Prostate gland (tissue), 2 donors: Measurements from ENCODE around the gene QSOX1. TPM values are rescaled to one million over a fixed set of nuclear protein-coding genes. Genes with fewer than 3 reads are reported as not detected.

Experiments
- DNase-seq: peaks from one replicate; pipeline ENCODE4 v3.0.0-alpha.2; 2019; ENCODE audit warnings: low spot score
- H3K27ac ChIP-seq, 2 donors: fragments of 200-600 bp; sonication (generic); 2 replicates each; pipeline ENCODE4 v1.5.1; 2017 to 2019
- H3K27me3 ChIP-seq: fragments of 200-600 bp; sonication (generic); replicated peaks from 2 replicates; pipeline ENCODE4 v1.5.1; 2019; ENCODE audit not compliant: insufficient read depth
- H3K36me3 ChIP-seq, 2 donors: fragments of 200-600 bp; sonication (generic); 1 replicate in 1 of 2; 2 replicates in 1 of 2; pipeline versions ENCODE4 v1.5.1 to v1.8.1; 2017 to 2019
- H3K4me1 ChIP-seq: fragments of 200-600 bp; sonication (generic); replicated peaks from 2 replicates; pipeline ENCODE4 v1.5.1; 2019
- H3K4me3 ChIP-seq, 2 donors: fragments of 200-600 bp; sonication (generic); 2 replicates each; pipeline ENCODE4 v1.5.1; 2017 to 2019
- H3K9me3 ChIP-seq: fragments of 200-600 bp; sonication (generic); 2 replicates; pipeline ENCODE4 v1.5.1; 2017
- CTCF ChIP-seq, 4 experiments: fragments of 200-600 bp in 2 of 4; fragments of 450-650 bp in 2 of 4; sonication (generic) in 2 of 4; IDR thresholded peaks; 1 replicate in 3 of 4; 2 replicates in 1 of 4; pipeline ENCODE4 v1.5.1; 2016 to 2019; ENCODE audit warnings: antibody characterized with exemption in 4 of 4, mild to moderate bottlenecking in 2 of 4, moderate library complexity in 2 of 4
- POLR2A ChIP-seq: fragments of 450-650 bp; IDR thresholded peaks from one replicate; pipeline ENCODE4 v1.6.1; 2016; ENCODE audit warnings: antibody characterized with exemption, mild to moderate bottlenecking
- POLR2AphosphoS5 ChIP-seq: sonication (generic); formaldehyde crosslinking; IDR thresholded peaks from one replicate; pipeline ENCODE4 v1.6.1; 2017; ENCODE audit warnings: antibody characterized with exemption
- WGBS: methylation state at CpG from one replicate; pipeline ENCODE4 v1.1.5; 2018; 5-methylcytosine and 5-hydroxymethylcytosine counted together
- intact Hi-C: fragments of 100-400 bp; cut with DNase I; formaldehyde crosslinking; loops from one replicate; pipeline ENCODE4 v1.14.2; 2022
- total RNA-seq, 2 donors: library from RNA; depleted of rRNA; stranded (reverse); fragments of >200 nt; gene quantifications; one replicate each; pipeline ENCODE4 v1.1.0, GENCODE V29; 2016

The QSOX1 gene
- total RNA-seq, 2 donors from 2014 or later: 77.3 to 471 TPM

- Histone ChIP-seq H3K4me3 (no peak overlapping the region), H3K9me3 (no peaks in the 10 kb centered on the region), H3K36me3 (no peaks in the 10 kb centered on the region), H3K4me1 (no peaks in the 10 kb centered on the region), H3K27me3 (no peaks in the 10 kb centered on the region), H3K27ac (no peak overlapping the region)
- TF ChIP-seq CTCF (IDR thresholded peaks at IDR 0.05) (no peak), POLR2AphosphoS5 (no peak), POLR2A (no peak)
- 79% methylated on average over 14 of the region's 14 CpGs for WGBS
- no peak for DNase-seq
- intact Hi-C loops: no loop called here
Measured at GRCh38 chr1:180116964-180117763, 37.5 kb upstream of the QSOX1 start.

DNA sequence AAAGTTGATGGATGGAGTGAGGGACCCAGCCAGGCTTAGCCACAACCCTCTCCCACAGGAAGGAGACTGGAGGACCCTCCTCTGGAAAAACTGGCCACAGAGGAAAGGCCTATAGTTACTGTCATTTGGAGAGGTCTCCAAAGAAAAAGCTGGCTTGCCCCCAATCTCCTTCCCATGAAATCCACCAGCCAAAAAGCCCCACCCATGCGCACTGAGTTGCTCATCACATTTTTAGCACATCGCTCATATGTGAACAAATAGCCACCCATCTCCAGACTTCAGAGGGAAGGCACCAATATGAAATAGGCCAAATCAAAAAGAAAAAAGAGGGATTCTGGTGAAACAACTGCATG lies 36.9 kb upstream of the QSOX1 start:
- TF ChIP-seq CTCF (IDR thresholded peaks at IDR 0.05) (no peak), POLR2A (no peak), POLR2AphosphoS5 (no peak)
- DNase-seq: no peak
- H3K9me3 ChIP-seq: no peaks in the 10 kb centered on the region
- WGBS: 94% methylated on average over 2 of the region's 2 CpGs
- no peaks in the 10 kb centered on the region for H3K4me1 ChIP-seq
- H3K27me3 ChIP-seq: no peaks in the 10 kb centered on the region
- intact Hi-C loops: no loop called here
- H3K4me3 ChIP-seq: no peak overlapping the region
- no peak overlapping the region for H3K27ac ChIP-seq
- no peaks in the 10 kb centered on the region for H3K36me3 ChIP-seq

DNA sequence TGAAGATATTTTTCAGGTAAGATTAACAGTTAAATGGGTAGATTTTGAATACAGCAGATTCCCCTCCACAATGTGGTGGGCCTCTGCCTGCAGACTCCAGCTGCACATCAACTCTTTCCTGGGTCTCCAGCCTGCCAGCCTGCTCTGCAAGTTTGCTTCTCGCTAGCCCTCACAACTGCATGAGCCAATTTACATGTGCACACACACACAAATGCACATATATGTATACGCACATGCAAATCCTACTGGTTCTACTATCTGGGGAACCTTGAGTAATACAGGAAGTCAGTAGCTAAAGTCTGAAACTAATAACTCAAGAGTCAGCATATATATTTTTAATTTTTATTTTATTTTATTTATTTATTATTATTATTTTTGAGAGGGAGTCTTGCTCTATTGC lies 34.8 kb upstream of the QSOX1 start:
- Histone ChIP-seq H3K27ac (no peak overlapping the region), H3K4me3 (no peak overlapping the region), H3K36me3 (no peaks in the 10 kb centered on the region), H3K27me3 (no peaks in the 10 kb centered on the region), H3K9me3 (no peaks in the 10 kb centered on the region), H3K4me1 (no peaks in the 10 kb centered on the region)
- no peak for DNase-seq
- intact Hi-C loops: no loop called here
- TF ChIP-seq POLR2A (no peak), POLR2AphosphoS5 (no peak), CTCF (IDR thresholded peaks at IDR 0.05) (no peak)
- 82% methylated on average over 2 of the region's 2 CpGs for WGBS

DNA sequence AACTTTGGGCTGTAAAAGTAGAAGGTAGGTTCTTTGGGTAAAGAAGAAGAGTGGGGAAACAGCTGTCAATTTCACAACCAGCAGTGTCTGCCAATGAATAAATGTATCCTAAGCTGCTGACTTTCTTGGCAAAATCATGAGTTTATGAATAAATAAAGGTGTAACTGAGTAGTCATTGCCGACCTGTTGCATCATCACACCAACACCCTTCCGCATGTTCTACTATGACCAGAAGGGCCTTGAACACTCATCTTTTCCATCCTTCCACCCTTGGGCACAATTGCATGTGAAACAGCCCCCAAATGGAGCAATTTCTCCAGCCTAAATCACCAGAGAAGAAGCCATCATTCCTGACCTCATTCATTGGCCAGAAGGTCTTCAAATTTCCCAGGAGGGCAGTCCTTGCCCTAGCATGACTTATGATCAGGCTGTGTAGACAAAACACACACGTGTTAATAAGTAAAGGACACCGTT lies 31.2 kb upstream of the QSOX1 start:
- intact Hi-C loops: no loop called here
- no peak overlapping the region for H3K27ac ChIP-seq
- no peaks in the 10 kb centered on the region for H3K27me3 ChIP-seq
- no peak for DNase-seq
- H3K9me3 ChIP-seq: no peaks in the 10 kb centered on the region
- TF ChIP-seq CTCF (IDR thresholded peaks at IDR 0.05): no peak
- TF ChIP-seq POLR2AphosphoS5: no peak
- no peak for TF ChIP-seq POLR2A
- WGBS: 88% methylated on average over 4 of the region's 4 CpGs
- no peaks in the 10 kb centered on the region for H3K4me1 ChIP-seq
- no peaks in the 10 kb centered on the region for H3K36me3 ChIP-seq
- no peak overlapping the region for H3K4me3 ChIP-seq

DNA sequence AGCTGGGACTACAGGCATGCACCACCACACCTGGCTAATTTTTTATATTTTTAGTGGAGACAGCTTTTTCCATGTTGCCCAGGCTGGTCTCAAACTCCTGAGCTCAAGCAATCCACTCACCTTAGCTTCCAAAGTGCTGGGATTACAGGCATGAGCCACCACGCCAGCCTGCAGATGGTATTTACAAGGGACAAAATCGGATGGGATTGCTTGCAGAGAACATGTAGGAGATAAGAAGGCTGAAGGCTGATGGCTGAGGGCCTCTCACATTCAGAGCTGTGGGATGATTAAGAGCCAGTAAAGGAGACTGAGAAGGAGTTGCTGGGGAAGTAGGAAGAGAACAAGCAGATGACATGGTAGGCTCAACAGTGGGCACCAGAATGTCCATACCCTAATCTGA lies 24.0 kb upstream of the QSOX1 start:
- intact Hi-C loops: no loop called here
- no peaks in the 10 kb centered on the region for H3K4me1 ChIP-seq
- H3K9me3 ChIP-seq: no peaks in the 10 kb centered on the region
- DNase-seq: no peak
- TF ChIP-seq POLR2A: no peak
- TF ChIP-seq CTCF (IDR thresholded peaks at IDR 0.05): no peak
- no peak for TF ChIP-seq POLR2AphosphoS5
- WGBS: 82% methylated on average over 2 of the region's 2 CpGs
- H3K4me3 ChIP-seq: no peak overlapping the region
- H3K36me3 ChIP-seq: no peaks in the 10 kb centered on the region
- H3K27ac ChIP-seq: no peak overlapping the region
- H3K27me3 ChIP-seq: peaks cover 2% of the 10 kb centered on the region
